ENCODE measurements around the gene COX8C.

The COX8C gene

GRCh38 chr14:93331002-93331727 lies 15.8 kb upstream of the COX8C start:
- no peak for TF ChIP-seq ZFX (IDR thresholded peaks at IDR 0.05; ENCODE audit: borderline replicate concordance)
- no peak for TF ChIP-seq CTCF (IDR thresholded peaks at IDR 0.05)
- H3K27ac ChIP-seq = no peak overlapping the region

- peak overlapping the region; percentile 82 for H3K27ac ChIP-seq
- TF ChIP-seq ZFX (IDR thresholded peaks at IDR 0.05; ENCODE audit: borderline replicate concordance) = no peak
- no peak for TF ChIP-seq CTCF (IDR thresholded peaks at IDR 0.05)
These were observed 15.1 kb upstream of the COX8C start for GRCh38 chr14:93331728-93332396.

- peak overlapping the region; percentile 82 for H3K27ac ChIP-seq
- TF ChIP-seq CTCF (IDR thresholded peaks at IDR 0.05) = no peak; the same call in 1 of the 2 replicates
- TF ChIP-seq ZFX (IDR thresholded peaks at IDR 0.05; ENCODE audit: borderline replicate concordance) = no peak
These were observed 14.6 kb upstream of the COX8C start for GRCh38 chr14:93332397-93332852.

- peak within 1 kb of the TSS; percentile 82 for H3K27ac ChIP-seq
- TF ChIP-seq CTCF (IDR thresholded peaks at IDR 0.05) (0 out of 2 replicates have a peak, but pooled peaks have one; percentile 14), ZFX (IDR thresholded peaks at IDR 0.05; ENCODE audit: borderline replicate concordance) (no peak)
These were observed 13.9 kb upstream of the COX8C start, which contains the start of gene BTBD7 for GRCh38 chr14:93332853-93333630. Gene BTBD7, minus strand, starts transcription at chr14:93333036. Its CDS starts 36,985 bp downstream, at chr14:93296051.

GRCh38 chr14:93333631-93334103 lies 13.3 kb upstream of the COX8C start:
- H3K27ac ChIP-seq = peak overlapping the region; percentile 82
- TF ChIP-seq ZFX (IDR thresholded peaks at IDR 0.05; ENCODE audit: borderline replicate concordance) (no peak), CTCF (IDR thresholded peaks at IDR 0.05) (no peak)

GRCh38 chr14:93337143-93337753 lies 9.7 kb upstream of the COX8C start:
- H3K27ac ChIP-seq = no peak overlapping the region
- no peak for TF ChIP-seq CTCF (IDR thresholded peaks at IDR 0.05)
- TF ChIP-seq ZFX (IDR thresholded peaks at IDR 0.05; ENCODE audit: borderline replicate concordance) = no peak

Measured in 22Rv1 (cell line).